Measurements from ENCODE around the gene NAXD.

The NAXD gene

DNA sequence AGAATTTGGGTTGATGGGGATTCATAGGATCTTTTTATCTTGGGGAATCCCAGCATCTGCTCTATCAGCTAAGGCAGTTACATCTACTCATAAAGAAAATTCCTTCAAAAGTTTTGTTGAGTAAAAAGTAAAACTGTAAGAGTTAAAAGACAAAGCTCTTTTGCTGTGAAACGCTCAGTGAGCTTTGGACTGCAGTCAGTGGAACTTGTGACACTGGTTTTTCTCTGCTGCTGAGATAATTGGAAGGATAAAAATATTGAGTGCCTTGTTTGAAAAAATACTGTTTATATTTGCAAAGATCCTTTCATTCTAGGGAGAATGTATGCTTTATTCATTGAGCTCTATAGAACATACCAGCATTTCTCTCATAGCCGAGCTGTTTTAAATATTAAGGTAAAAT lies 5.3 kb downstream of the NAXD start:
- Histone ChIP-seq H3K27ac (no peak overlapping the region), H3K4me3 (no peak overlapping the region), H3K9ac (ENCODE audit: insufficient read length) (no peak overlapping the region), H3K36me3 (ENCODE audit: insufficient read depth, low read length) (peaks cover 7% of the 10 kb centered on the region; the same call in 1 of the 2 replicates), H3K9me3 (ENCODE audit: low read depth, low read length) (no peaks in the 10 kb centered on the region)
- no peak for TF ChIP-seq EZH2 (IDR thresholded peaks at IDR 0.05)
- TF ChIP-seq POLR2AphosphoS5 (IDR thresholded peaks at IDR 0.05; ENCODE audit: borderline replicate concordance, low read depth, low read length) = no peak
- TF ChIP-seq FOXP2 (optimal IDR thresholded peaks at IDR 0.05; ENCODE audit: control extremely low read depth, extremely low read length, insufficient read depth) = no peak
- DNase-seq (ENCODE audit: low read depth, low spot score) = no peak

DNA sequence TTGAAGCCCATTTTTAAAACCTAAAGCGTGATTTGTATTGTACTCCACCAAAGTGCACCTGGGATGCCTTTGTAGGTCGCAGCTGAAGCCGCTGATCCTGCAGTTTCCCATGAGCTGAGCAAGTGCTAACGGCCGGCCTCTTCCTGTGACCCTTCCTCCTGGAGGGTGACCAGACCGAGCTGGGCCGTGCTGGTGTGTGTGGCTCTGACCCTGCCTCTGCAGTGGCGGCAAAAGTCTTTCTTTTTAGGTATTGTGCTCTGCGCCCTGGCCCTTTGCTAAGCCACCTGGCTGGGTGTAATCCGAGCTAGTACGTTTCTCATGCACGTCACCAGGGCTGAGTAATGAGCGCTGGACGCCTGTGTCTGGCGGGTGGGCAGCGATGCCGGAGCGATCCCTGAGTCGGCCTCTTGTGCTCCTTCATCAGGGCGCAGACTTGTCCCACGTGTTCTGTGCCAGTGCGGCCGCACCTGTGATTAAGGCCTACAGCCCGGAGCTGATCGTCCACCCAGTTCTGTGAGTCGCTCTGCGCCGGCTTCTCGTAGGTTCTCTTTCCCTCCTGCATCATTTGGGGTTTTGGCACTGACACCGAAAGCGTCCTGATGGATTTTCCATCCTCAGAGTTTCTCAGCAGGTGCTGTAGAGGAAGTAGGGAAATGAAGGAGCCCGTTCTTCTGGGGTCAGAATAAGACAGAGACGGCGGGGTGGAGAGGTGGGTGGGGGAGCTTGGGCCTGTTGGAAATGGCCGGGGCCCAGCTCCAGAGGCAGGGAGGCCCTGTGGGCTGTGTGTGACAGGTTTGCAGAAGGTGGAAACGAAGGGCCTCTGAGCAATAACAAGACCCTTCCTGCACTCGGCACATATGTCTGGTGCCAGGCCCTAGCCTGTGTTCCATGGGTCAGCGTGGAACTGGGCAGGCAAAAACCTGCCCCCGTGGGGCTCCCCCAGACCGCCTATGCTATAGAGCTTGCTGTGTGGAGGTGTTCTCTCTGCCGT lies 9.7 kb downstream of the NAXD start:
- Histone ChIP-seq H3K27ac (no peak overlapping the region), H3K4me3 (no peak overlapping the region), H3K9me3 (ENCODE audit: low read depth, low read length) (no peaks in the 10 kb centered on the region), H3K36me3 (ENCODE audit: insufficient read depth, low read length) (peaks cover 14% of the 10 kb centered on the region; the same call in 1 of the 2 replicates), H3K9ac (ENCODE audit: insufficient read length) (no peak overlapping the region)
- DNase-seq (ENCODE audit: low read depth, low spot score) = no peak
- TF ChIP-seq EZH2 (IDR thresholded peaks at IDR 0.05) = no peak
- no peak for TF ChIP-seq FOXP2 (optimal IDR thresholded peaks at IDR 0.05; ENCODE audit: control extremely low read depth, extremely low read length, insufficient read depth)
- no peak for TF ChIP-seq POLR2AphosphoS5 (IDR thresholded peaks at IDR 0.05; ENCODE audit: borderline replicate concordance, low read depth, low read length)

DNA sequence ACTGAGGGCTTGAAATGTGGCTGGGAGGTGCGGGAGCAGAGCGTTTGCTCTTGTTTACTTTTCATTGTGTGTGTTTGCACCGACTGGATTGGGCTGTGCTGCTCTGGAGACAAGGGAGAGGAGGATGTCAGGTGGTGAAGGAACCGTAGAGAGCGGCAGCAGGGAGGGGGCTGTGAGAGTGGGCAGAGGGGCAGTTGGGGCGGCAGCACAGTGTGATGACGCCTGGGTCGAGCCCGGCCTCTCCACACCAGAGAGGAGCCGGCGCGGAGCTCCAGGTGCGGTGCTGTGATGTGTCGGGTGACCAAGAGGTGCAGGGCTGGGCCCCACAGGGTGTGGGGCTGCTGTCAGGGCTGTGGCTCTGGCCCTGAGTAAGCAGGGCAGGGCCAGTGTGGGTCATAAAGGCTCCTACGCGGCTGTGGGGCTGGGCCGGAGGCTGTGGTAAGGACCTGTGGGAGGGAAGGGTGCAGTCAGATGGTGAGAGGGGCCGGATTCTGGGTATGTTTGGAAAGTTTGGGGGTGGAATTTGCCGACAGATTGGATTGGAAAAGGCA lies 10.5 kb downstream of the NAXD start:
- no peak overlapping the region for H3K4me3 ChIP-seq
- no peak overlapping the region for H3K9ac ChIP-seq (ENCODE audit: insufficient read length)
- peaks cover 20% of the 10 kb centered on the region; the same call in 1 of the 2 replicates for H3K36me3 ChIP-seq (ENCODE audit: insufficient read depth, low read length)
- H3K9me3 ChIP-seq (ENCODE audit: low read depth, low read length) = no peaks in the 10 kb centered on the region
- no peak overlapping the region for H3K27ac ChIP-seq
- no peak for DNase-seq (ENCODE audit: low read depth, low spot score)
- TF ChIP-seq FOXP2 (optimal IDR thresholded peaks at IDR 0.05; ENCODE audit: control extremely low read depth, extremely low read length, insufficient read depth) (no peak), EZH2 (IDR thresholded peaks at IDR 0.05) (no peak), POLR2AphosphoS5 (IDR thresholded peaks at IDR 0.05; ENCODE audit: borderline replicate concordance, low read depth, low read length) (no peak)

DNA sequence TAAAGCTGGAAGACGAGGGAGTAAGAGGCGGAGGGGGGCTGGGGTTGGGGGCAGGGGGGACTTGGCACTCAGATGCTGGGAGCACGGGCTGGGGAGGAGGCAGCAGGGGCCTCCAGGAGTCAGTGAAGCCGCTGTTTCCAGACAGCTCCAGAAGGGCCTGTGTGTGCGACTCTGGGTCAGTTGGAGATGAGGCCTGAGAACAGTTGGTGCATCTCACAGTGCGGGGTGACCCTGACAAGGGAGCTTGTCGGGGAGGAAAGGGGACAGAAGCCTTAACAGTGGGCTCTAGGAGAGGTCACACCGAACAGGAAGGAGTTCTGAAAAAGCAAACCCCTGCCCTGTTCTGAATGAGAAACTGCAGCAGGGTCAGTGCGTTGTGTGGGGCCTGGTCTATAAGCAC lies 11.2 kb downstream of the NAXD start:
- Histone ChIP-seq H3K4me3 (no peak overlapping the region), H3K9me3 (ENCODE audit: low read depth, low read length) (no peaks in the 10 kb centered on the region), H3K27ac (no peak overlapping the region), H3K36me3 (ENCODE audit: insufficient read depth, low read length) (peaks cover 26% of the 10 kb centered on the region; the same call in 1 of the 2 replicates), H3K9ac (ENCODE audit: insufficient read length) (no peak overlapping the region)
- DNase-seq (ENCODE audit: low read depth, low spot score) = no peak
- TF ChIP-seq POLR2AphosphoS5 (IDR thresholded peaks at IDR 0.05; ENCODE audit: borderline replicate concordance, low read depth, low read length) (no peak), FOXP2 (optimal IDR thresholded peaks at IDR 0.05; ENCODE audit: control extremely low read depth, extremely low read length, insufficient read depth) (no peak), EZH2 (IDR thresholded peaks at IDR 0.05) (no peak)

DNA sequence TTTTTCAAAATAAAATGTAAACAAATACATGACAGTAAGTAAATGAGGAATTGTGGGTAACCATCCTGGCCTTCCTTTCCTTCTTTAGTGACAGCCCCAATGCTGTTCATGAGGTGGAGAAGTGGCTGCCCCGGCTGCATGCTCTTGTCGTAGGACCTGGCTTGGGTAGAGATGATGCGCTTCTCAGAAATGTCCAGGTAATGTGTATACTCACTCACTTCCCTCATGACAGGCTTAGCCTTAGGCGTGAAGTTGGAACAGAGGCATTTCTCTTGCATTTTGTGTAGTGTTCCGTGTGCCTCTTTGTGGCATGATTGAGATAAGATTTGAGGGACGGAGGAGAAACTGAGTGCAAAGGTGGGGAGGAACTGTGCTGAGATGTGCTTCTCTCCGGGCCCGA lies 12.0 kb downstream of the NAXD start:
- H3K27ac ChIP-seq = no peak overlapping the region
- H3K36me3 ChIP-seq (ENCODE audit: insufficient read depth, low read length) = peaks cover 22% of the 10 kb centered on the region; the same call in 1 of the 2 replicates
- no peak for DNase-seq (ENCODE audit: low read depth, low spot score)
- no peaks in the 10 kb centered on the region for H3K9me3 ChIP-seq (ENCODE audit: low read depth, low read length)
- no peak overlapping the region for H3K4me3 ChIP-seq
- H3K9ac ChIP-seq (ENCODE audit: insufficient read length) = no peak overlapping the region
- TF ChIP-seq FOXP2 (optimal IDR thresholded peaks at IDR 0.05; ENCODE audit: control extremely low read depth, extremely low read length, insufficient read depth) = no peak
- no peak for TF ChIP-seq EZH2 (IDR thresholded peaks at IDR 0.05)
- TF ChIP-seq POLR2AphosphoS5 (IDR thresholded peaks at IDR 0.05; ENCODE audit: borderline replicate concordance, low read depth, low read length) = no peak

DNA sequence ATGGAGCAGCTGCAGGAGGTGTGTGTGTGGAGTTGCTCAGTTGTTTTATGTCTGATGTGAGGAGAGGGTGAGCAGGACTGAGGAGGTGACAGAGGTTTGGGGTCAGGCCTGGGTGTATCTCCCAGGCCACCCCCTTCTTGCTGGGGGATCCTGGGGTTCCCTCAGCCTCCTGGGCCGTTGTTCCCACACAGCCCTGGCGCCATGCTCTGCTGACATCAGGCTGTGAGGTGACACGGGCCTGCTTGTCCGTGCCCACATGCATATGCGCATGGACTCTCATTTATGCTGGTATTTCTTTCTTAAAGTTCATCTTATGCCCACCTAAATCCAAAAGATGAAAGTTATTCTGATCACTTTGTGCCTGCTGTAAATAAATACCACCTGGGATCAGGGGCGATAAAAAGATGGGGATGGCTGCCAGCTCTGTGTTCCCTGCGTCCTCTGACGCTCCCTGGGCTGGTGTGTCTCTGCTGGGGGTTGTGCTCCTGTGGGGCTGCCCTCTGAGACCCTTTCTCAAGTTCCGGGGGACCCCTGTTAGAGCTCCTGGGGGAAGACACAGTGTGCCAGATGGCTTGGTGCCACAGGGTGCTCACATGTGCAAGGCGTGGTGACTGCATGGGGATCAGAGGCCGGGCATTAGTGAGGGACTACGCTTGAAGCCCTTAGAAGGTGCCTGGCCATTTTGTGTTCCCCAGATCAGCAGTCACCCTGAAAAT lies 12.6 kb downstream of the NAXD start:
- Histone ChIP-seq H3K9ac (ENCODE audit: insufficient read length) (no peak overlapping the region), H3K9me3 (ENCODE audit: low read depth, low read length) (no peaks in the 10 kb centered on the region), H3K36me3 (ENCODE audit: insufficient read depth, low read length) (peaks cover 18% of the 10 kb centered on the region; the same call in 1 of the 2 replicates), H3K4me3 (no peak overlapping the region), H3K27ac (no peak overlapping the region)
- TF ChIP-seq EZH2 (IDR thresholded peaks at IDR 0.05) = no peak
- no peak for TF ChIP-seq FOXP2 (optimal IDR thresholded peaks at IDR 0.05; ENCODE audit: control extremely low read depth, extremely low read length, insufficient read depth)
- TF ChIP-seq POLR2AphosphoS5 (IDR thresholded peaks at IDR 0.05; ENCODE audit: borderline replicate concordance, low read depth, low read length) = no peak
- no peak for DNase-seq (ENCODE audit: low read depth, low spot score)

DNA sequence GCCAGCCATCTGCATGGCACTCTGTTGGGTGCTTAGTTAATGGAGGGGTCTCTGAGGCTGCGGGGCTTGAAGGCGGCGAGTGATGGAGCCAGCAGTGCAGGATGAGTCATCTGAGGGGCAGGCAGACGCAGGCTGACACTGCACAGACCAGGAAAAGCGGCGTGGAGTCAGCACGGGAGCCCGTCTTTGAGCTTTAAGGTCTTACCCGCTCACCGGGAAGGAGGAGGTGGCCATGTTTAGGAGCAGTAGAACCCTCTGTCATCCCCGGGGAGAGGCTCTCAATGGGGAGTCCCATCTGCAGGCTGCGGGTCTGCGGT lies 13.1 kb downstream of the NAXD start:
- no peaks in the 10 kb centered on the region for H3K9me3 ChIP-seq (ENCODE audit: low read depth, low read length)
- TF ChIP-seq FOXP2 (optimal IDR thresholded peaks at IDR 0.05; ENCODE audit: control extremely low read depth, extremely low read length, insufficient read depth) (no peak), POLR2AphosphoS5 (IDR thresholded peaks at IDR 0.05; ENCODE audit: borderline replicate concordance, low read depth, low read length) (no peak), EZH2 (IDR thresholded peaks at IDR 0.05) (no peak)
- peaks cover 18% of the 10 kb centered on the region; the same call in 1 of the 2 replicates for H3K36me3 ChIP-seq (ENCODE audit: insufficient read depth, low read length)
- DNase-seq (ENCODE audit: low read depth, low spot score) = no peak
- no peak overlapping the region for H3K4me3 ChIP-seq
- H3K9ac ChIP-seq (ENCODE audit: insufficient read length) = no peak overlapping the region
- no peak overlapping the region for H3K27ac ChIP-seq

All from SK-N-MC (cell line).